Kidney epithelial cell (primary cell): ENCODE results near the gene IKZF3. TPM values are rescaled to one million over a fixed set of nuclear protein-coding genes. Genes with fewer than 3 reads are reported as not detected.

Experiments used
- DNase-seq: peaks from one replicate; pipeline ENCODE4 v3.0.0-alpha.2; 2010; ENCODE audit warnings: low read depth
- H3K27me3 ChIP-seq: 2 replicates; pipeline ENCODE4 v1.6.0; 2011; ENCODE audit warnings: low read length; ENCODE audit not compliant: control insufficient read depth, insufficient read depth
- H3K36me3 ChIP-seq: 2 replicates; pipeline ENCODE4 v1.5.1; 2011; ENCODE audit warnings: low read length; ENCODE audit not compliant: control insufficient read depth, insufficient read depth
- H3K4me3 ChIP-seq: 2 replicates; pipeline ENCODE4 v1.5.1; 2011; ENCODE audit warnings: low read depth, mild to moderate bottlenecking, control low read depth, low read length
- CTCF ChIP-seq: IDR thresholded peaks from 2 replicates; pipeline ENCODE4 v1.5.1; 2011; ENCODE audit warnings: mild to moderate bottlenecking, moderate library complexity, low read length, control low read depth, inconsistent platforms; ENCODE audit not compliant: insufficient read depth, poor library complexity, severe bottlenecking
- total RNA-seq: library from RNA; depleted of rRNA; stranded (reverse); fragments of >200 nt; gene quantifications from 2 replicates; pipeline ENCODE4 v1.2.3, GENCODE V29; 2015

IKZF3 gene
- total RNA-seq, 1 donor from 2014 or later: 0.17 TPM

DNA sequence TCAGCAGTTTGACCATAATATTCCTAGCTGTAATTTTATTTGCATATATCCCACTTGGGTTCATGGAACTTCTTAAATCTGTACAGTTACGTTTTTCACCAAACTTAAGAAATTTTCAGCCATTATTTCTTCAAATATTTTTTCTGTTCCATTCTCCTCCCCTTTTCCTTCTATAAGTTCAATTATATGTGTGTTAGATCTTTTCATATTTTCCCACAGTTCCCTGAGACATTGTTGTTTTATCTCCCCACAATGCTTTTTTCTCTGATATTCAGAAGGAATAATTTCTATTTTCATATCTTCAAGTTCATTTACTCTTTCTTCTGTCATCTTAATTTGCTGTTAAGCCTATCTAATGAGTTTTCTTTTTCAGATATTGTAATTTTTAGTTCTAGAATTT is 26.1 kb downstream of the IKZF3 start:
- TF ChIP-seq CTCF: no peak

DNA sequence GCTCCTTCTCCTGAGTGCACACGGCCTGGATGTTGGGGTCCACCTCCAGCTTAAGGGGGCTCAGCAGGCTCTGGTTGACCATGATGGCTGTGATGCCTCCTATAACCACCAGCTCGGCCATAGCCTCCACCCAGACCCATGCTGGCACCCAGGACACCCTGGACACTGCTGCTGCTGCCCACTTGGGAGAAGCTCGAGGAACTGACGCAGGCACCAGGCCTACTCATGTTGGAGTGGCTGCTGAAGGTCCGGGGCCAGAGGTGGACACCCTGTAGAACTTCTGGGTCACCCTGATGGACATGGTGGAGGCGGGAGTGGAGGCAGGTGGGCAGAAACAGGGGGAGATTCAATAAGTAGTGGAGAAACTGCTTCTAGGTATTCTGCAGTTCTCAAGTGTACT is 28.0 kb downstream of the IKZF3 start:
- DNase-seq: no peak
- Histone ChIP-seq H3K27me3 (no peaks in the 10 kb centered on the region), H3K36me3 (no peaks in the 10 kb centered on the region), H3K4me3 (no peak overlapping the region)
- TF ChIP-seq CTCF: no peak

More for the DNA sequence above, 26.1 kb downstream of the IKZF3 start:
- DNase-seq: no peak
- Histone ChIP-seq H3K27me3 (no peaks in the 10 kb centered on the region), H3K4me3 (no peak overlapping the region), H3K36me3 (no peaks in the 10 kb centered on the region)

DNA sequence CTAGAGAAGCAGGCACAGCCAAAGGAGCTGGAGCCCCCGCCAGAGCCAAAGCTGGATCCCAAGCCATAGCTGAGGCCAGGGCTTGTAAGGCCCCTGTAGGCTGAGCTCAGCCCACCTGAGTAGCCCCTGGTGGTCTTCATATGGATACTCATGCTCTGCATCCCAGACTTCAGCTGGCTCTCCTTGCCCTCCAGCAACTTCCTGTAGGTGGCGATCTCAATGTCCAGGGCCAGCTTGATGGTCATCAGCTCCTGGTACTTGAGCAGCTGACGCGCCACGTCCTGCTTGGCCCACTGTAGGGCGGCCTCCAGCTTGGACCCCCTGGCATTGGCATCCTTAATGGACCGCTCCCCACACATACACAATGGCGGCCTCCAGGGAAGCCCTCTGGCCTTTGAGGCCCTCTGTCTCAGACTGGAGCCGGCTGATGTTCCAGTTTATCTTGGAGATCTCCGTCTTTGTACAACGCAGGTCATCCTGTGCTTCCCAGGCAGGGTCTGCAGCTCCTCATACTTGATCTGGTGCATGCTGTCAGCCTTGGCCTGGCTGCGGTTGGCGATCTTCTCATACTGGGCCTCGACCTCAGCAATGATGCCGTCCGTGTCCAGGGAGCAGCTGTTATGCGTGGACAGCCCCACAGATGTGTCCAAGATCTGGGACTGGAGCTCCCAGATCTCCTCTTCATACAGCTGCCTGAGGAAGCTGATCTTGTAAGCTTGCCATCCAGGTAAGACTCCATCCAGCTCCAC is 28.9 kb downstream of the IKZF3 start:
- no peak for TF ChIP-seq CTCF
- no peak for DNase-seq

DNA sequence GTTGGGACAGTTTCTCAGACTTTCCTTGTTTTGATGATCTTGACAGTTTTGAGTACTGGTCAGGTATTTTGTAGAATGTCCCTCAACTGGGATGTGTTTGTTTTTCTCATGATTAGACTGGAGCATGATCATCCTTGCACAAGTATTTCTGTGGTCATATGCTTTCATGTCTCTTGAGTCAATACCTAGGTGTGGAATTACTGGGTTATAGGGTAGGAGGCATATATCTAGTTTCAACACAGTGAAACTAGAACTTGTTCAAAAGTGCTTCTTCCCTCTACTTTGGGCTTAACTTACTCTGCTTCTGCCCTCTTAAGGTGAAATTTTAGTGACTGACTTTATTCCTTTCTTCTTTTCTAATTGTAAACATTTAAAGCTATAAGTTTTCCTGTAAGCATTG is 30.1 kb downstream of the IKZF3 start:
- no peaks in the 10 kb centered on the region for H3K27me3 ChIP-seq
- TF ChIP-seq CTCF: no peak
- H3K4me3 ChIP-seq: no peak overlapping the region
- no peaks in the 10 kb centered on the region for H3K36me3 ChIP-seq
- no peak for DNase-seq

More for the DNA sequence above, 28.9 kb downstream of the IKZF3 start:
- Histone ChIP-seq H3K4me3 (no peak overlapping the region), H3K27me3 (no peaks in the 10 kb centered on the region), H3K36me3 (no peaks in the 10 kb centered on the region)

DNA sequence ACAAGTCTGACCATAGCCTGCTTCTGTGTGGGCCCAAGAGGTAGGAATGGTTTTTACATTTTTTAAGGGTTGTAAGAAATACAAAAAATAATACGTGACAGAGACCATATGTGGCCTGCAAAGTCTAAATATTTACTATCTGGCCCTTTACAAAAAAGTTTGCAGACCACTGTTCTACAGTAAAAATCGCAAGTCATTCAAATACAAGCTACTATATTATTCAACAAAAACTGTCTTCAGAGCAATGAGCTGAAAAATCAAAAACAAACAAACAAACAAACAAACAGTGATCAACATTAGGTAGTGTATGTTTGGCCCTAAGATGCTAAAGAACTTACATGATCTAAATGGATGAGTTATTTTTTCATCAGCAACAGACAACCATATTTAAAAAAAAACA is 32.5 kb downstream of the IKZF3 start:
- no peak for DNase-seq
- Histone ChIP-seq H3K4me3 (no peak overlapping the region), H3K36me3 (no peaks in the 10 kb centered on the region), H3K27me3 (no peaks in the 10 kb centered on the region)
- no peak for TF ChIP-seq CTCF

DNA sequence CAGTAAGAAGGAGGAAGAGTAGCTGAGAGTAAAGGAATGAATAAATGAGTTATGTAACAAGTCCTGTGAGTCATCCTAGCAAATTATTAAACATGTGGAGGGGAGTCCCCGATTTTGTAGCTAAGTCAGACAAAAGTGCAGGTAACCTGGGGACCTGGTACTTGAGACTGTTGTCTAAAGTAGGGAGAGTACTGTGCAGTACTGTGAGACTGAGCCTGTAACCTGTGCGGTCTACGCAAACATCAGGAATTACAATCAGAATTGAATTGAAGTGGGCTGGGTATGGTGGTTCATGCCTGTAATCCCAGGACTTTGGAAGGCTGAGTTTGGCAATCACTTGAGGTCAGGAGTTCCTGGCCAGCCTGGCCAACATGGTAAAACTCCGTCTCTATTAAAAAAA is 35.7 kb downstream of the IKZF3 start:
- no peak for DNase-seq
- Histone ChIP-seq H3K36me3 (no peaks in the 10 kb centered on the region), H3K27me3 (no peaks in the 10 kb centered on the region), H3K4me3 (no peak overlapping the region)
- no peak for TF ChIP-seq CTCF
